Adipose tissue (tissue), 3 donors: ENCODE measurements around the gene COL6A1. TPM values are rescaled to one million over a fixed set of nuclear protein-coding genes. Genes with fewer than 3 reads are reported as not detected.
"Not testable (repeated sequence)": the region's sequence is repeated elsewhere in the genome, so short reads cannot be mapped to it uniquely, and the experiment has no call there.

Source experiments
- H3K27ac ChIP-seq: one replicate; pipeline ENCODE4 v1.5.1; 2013; ENCODE audit warnings: low read depth, low read length
- WGBS, 3 donors: extraction: QIAGEN DNeasy Blood & Tissue Kit; methylation state at CpG; one replicate each; pipeline ENCODE4 v1.1.7; 2013; 5-methylcytosine and 5-hydroxymethylcytosine counted together
- polyA plus RNA-seq, 3 donors: library from polyadenylated mRNA; stranded (reverse); fragments of 200-250 nt; gene quantifications; one replicate each; pipeline ENCODE4 v1.2.3, GENCODE V29; 2013
- donor health status: healthy with polysubstance abuse.
- donor health status: Bipolar disorder and iron deficiency.
- donor health status: healthy.

The COL6A1 gene
- polyA plus RNA-seq, 3 donors: 74.2 to 471 (median 345) TPM

GRCh38 chr21:45998276-45998701 lies 16.7 kb downstream of the COL6A1 start:
- WGBS, 3 donors: 91 to 92% (median 91%) methylated on average over 22 of the region's 22 CpGs
- H3K27ac ChIP-seq: no peak overlapping the region

GRCh38 chr21:45998871-45999580 lies 17.5 kb downstream of the COL6A1 start:
- WGBS, 3 donors: 93 to 97% (median 95%) methylated on average over 24 to 33 of the region's 33 CpGs
- no peak overlapping the region for H3K27ac ChIP-seq

- WGBS, 3 donors: 73 to 78% (median 76%) methylated on average over 21 of the region's 21 CpGs
- H3K27ac ChIP-seq: no peak overlapping the region
Measured at GRCh38 chr21:45999581-46000181, 18.1 kb downstream of the COL6A1 start.

- H3K27ac ChIP-seq: no peak overlapping the region
- 86 to 93% (median 89%) methylated on average over 24 to 26 of the region's 27 CpGs for WGBS, 3 donors
Measured at GRCh38 chr21:46000182-46000730, 18.7 kb downstream of the COL6A1 start.

GRCh38 chr21:46000731-46001641 lies 19.4 kb downstream of the COL6A1 start:
- WGBS, 3 donors: 80 to 87% (median 86%) methylated on average over 43 to 44 of the region's 44 CpGs
- no peak overlapping the region for H3K27ac ChIP-seq

- WGBS, 3 donors: 92 to 94% (median 92%) methylated on average over 47 to 51 of the region's 51 CpGs
- no peak overlapping the region for H3K27ac ChIP-seq
Measured at GRCh38 chr21:46001821-46002681, 20.5 kb downstream of the COL6A1 start.

- H3K27ac ChIP-seq: no peak overlapping the region
- 92 to 93% (median 93%) methylated on average over 36 to 54 of the region's 54 CpGs for WGBS, 3 donors
Measured at GRCh38 chr21:46002841-46003574, 21.4 kb downstream of the COL6A1 start.

- 93 to 95% (median 93%) methylated on average over 38 to 42 of the region's 42 CpGs for WGBS, 3 donors
- H3K27ac ChIP-seq: no peak overlapping the region
Measured at GRCh38 chr21:46003575-46004007, 22.0 kb downstream of the COL6A1 start.

GRCh38 chr21:46004168-46004861 lies 22.7 kb downstream of the COL6A1 start:
- H3K27ac ChIP-seq: no peak overlapping the region

GRCh38 chr21:46005081-46005480 lies 23.5 kb downstream of the COL6A1 start:
- WGBS, 3 donors: 81 to 89% (median 88%) methylated on average over 12 of the region's 12 CpGs
- H3K27ac ChIP-seq: no peak overlapping the region

More at GRCh38 chr21:46004168-46004861, 22.7 kb downstream of the COL6A1 start:
- 72 to 81% (median 81%) methylated on average over 24 of the region's 24 CpGs for WGBS, 3 donors

- WGBS, 3 donors: 91 to 94% (median 94%) methylated on average over 20 of the region's 20 CpGs
- no peak overlapping the region for H3K27ac ChIP-seq
Measured at GRCh38 chr21:46005481-46005881, 23.9 kb downstream of the COL6A1 start.

GRCh38 chr21:46005894-46006546 lies 24.4 kb downstream of the COL6A1 start:
- 92 to 95% (median 94%) methylated on average over 21 to 57 of the region's 64 CpGs for WGBS, 3 donors
- not testable (repeated sequence) for H3K27ac ChIP-seq

- 86 to 95% (median 95%) methylated on average over 40 of the region's 40 CpGs for WGBS, 3 donors
- no peak overlapping the region for H3K27ac ChIP-seq
Measured at GRCh38 chr21:46006547-46007491, 25.2 kb downstream of the COL6A1 start.

GRCh38 chr21:46007492-46007868 lies 25.9 kb downstream of the COL6A1 start:
- no peak overlapping the region for H3K27ac ChIP-seq
- 61 to 71% (median 71%) methylated on average over 3 to 4 of the region's 4 CpGs for WGBS, 3 donors
